Neural cell (in vitro differentiated cells): Measurements from ENCODE around the gene DARS1.

Experiments used
- EP300 ChIP-seq: fragments of 450-650 bp; conservative IDR thresholded peaks from 2 replicates; pipeline ENCODE4 v1.6.1; 2014; ENCODE audit warnings: antibody characterized with exemption, mild to moderate bottlenecking, moderate library complexity; ENCODE audit not compliant: poor library complexity, severe bottlenecking
- EZH2 ChIP-seq: fragments of 200-600, 300-800 bp; shearing (Covaris generic), sonication (generic); IDR thresholded peaks from 2 replicates; pipeline ENCODE4 v1.6.1; 2014; ENCODE audit warnings: antibody characterized with exemption, low read length, borderline replicate concordance, mild to moderate bottlenecking; ENCODE audit not compliant: insufficient read depth, poor library complexity, severe bottlenecking
- MXI1 ChIP-seq: fragments of 450-650 bp; conservative IDR thresholded peaks from 2 replicates; pipeline ENCODE4 v1.6.1; 2014; ENCODE audit warnings: antibody characterized with exemption, mild to moderate bottlenecking; ENCODE audit not compliant: poor library complexity, severe bottlenecking
- POLR2AphosphoS5 ChIP-seq: IDR thresholded peaks from 2 replicates; pipeline ENCODE4 v1.6.1; 2012
- RAD21 ChIP-seq: fragments of 450-650 bp; conservative IDR thresholded peaks from 2 replicates; pipeline ENCODE4 v1.6.1; 2014; ENCODE audit warnings: antibody characterized with exemption, mild to moderate bottlenecking, moderate library complexity
- SMC3 ChIP-seq: fragments of 450-650 bp; conservative IDR thresholded peaks from 2 replicates; pipeline ENCODE4 v1.6.1; 2014; ENCODE audit warnings: antibody characterized with exemption, mild to moderate bottlenecking, moderate library complexity; ENCODE audit not compliant: poor library complexity
- TAF1 ChIP-seq: IDR thresholded peaks from 2 replicates; pipeline ENCODE4 v1.6.1; 2012; ENCODE audit warnings: low read depth
- TF ChIP-seq, protein P1 (sequence below): IDR thresholded peaks from 2 replicates; pipeline ENCODE4 v1.6.1; 2012; ENCODE audit warnings: borderline replicate concordance
- TF ChIP-seq, protein P2 (sequence below): fragments of 450-650 bp; IDR thresholded peaks from 2 replicates; pipeline ENCODE4 v1.5.1; 2014; ENCODE audit warnings: antibody characterized with exemption, mild to moderate bottlenecking, moderate library complexity; ENCODE audit not compliant: poor library complexity, severe bottlenecking

DNA sequence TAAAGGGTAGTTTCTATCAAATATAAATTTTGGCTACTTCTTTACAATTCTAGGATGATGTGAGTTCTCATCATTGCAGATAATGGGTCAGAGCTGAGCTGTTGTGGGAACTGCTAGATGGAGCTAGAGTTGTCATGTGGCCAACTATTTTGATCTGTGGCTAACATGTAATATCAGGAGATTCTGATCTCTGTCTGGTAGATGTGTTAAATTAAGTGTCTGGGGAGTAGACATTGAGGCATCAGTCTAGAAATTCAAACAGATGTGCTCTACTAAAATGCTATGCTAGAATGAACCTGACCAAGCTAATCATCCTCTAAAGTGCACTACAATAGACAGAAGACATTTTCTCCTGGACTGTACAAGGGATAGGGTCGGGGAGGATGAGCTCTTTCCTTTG is 30.3 kb upstream of the DARS1 start:
- TF ChIP-seq, protein P1, sequence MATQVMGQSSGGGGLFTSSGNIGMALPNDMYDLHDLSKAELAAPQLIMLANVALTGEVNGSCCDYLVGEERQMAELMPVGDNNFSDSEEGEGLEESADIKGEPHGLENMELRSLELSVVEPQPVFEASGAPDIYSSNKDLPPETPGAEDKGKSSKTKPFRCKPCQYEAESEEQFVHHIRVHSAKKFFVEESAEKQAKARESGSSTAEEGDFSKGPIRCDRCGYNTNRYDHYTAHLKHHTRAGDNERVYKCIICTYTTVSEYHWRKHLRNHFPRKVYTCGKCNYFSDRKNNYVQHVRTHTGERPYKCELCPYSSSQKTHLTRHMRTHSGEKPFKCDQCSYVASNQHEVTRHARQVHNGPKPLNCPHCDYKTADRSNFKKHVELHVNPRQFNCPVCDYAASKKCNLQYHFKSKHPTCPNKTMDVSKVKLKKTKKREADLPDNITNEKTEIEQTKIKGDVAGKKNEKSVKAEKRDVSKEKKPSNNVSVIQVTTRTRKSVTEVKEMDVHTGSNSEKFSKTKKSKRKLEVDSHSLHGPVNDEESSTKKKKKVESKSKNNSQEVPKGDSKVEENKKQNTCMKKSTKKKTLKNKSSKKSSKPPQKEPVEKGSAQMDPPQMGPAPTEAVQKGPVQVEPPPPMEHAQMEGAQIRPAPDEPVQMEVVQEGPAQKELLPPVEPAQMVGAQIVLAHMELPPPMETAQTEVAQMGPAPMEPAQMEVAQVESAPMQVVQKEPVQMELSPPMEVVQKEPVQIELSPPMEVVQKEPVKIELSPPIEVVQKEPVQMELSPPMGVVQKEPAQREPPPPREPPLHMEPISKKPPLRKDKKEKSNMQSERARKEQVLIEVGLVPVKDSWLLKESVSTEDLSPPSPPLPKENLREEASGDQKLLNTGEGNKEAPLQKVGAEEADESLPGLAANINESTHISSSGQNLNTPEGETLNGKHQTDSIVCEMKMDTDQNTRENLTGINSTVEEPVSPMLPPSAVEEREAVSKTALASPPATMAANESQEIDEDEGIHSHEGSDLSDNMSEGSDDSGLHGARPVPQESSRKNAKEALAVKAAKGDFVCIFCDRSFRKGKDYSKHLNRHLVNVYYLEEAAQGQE, result no peak
- TF ChIP-seq, protein P2, sequence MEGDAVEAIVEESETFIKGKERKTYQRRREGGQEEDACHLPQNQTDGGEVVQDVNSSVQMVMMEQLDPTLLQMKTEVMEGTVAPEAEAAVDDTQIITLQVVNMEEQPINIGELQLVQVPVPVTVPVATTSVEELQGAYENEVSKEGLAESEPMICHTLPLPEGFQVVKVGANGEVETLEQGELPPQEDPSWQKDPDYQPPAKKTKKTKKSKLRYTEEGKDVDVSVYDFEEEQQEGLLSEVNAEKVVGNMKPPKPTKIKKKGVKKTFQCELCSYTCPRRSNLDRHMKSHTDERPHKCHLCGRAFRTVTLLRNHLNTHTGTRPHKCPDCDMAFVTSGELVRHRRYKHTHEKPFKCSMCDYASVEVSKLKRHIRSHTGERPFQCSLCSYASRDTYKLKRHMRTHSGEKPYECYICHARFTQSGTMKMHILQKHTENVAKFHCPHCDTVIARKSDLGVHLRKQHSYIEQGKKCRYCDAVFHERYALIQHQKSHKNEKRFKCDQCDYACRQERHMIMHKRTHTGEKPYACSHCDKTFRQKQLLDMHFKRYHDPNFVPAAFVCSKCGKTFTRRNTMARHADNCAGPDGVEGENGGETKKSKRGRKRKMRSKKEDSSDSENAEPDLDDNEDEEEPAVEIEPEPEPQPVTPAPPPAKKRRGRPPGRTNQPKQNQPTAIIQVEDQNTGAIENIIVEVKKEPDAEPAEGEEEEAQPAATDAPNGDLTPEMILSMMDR, result no peak
- TF ChIP-seq POLR2AphosphoS5 (no peak), TAF1 (no peak), EP300 (no peak), RAD21 (no peak), SMC3 (no peak), MXI1 (no peak), EZH2 (no peak)
